ENCODE results near the gene ICE1. TPM values are rescaled to one million over a fixed set of nuclear protein-coding genes. Genes with fewer than 3 reads are reported as not detected.

Gene ICE1
- polyA plus RNA-seq, 1 donor (not counting 4 experiments of a cell fraction or from before 2014, with no cell fraction given): 18.4 TPM

GRCh38 chr5:5401095-5401494, 21.4 kb upstream of the ICE1 start:
- no peak overlapping the region for H3K27ac ChIP-seq (ENCODE audit: control insufficient read depth, insufficient read depth, low read length)
- no peaks in the 10 kb centered on the region for H3K9me1 ChIP-seq (ENCODE audit: control insufficient read depth, extremely low read depth, insufficient read depth, low read length)
- H3K27me3 ChIP-seq (ENCODE audit: control insufficient read depth, extremely low read depth, insufficient read depth, low read length): no peaks in the 10 kb centered on the region
- no peaks in the 10 kb centered on the region for H4K20me1 ChIP-seq (ENCODE audit: control insufficient read depth, extremely low read depth, insufficient read depth, low read length)
- no peak for TF ChIP-seq EZH2 (IDR thresholded peaks at IDR 0.05; ENCODE audit: low read length)
- no peak for TF ChIP-seq CTCF (optimal IDR thresholded peaks at IDR 0.05 in 1 of 3, IDR thresholded peaks at IDR 0.05 in 1 of 3, conservative IDR thresholded peaks at IDR 0.05 in 1 of 3; ENCODE audit: extremely low read depth in 1 of 3, insufficient read depth in 2 of 3, low read length in 3 of 3)
- no peaks in the 10 kb centered on the region for H3K9me3 ChIP-seq (ENCODE audit: control insufficient read depth, low read depth, low read length)
- no peak overlapping the region for H2AFZ ChIP-seq (ENCODE audit: control insufficient read depth, low read length)
- H3K4me3 ChIP-seq (ENCODE audit: control insufficient read depth in 2 of 3, extremely low read depth in 1 of 3, insufficient read depth in 2 of 3, low read depth in 1 of 3, low read length in 3 of 3): no peak overlapping the region
- FAIRE-seq (no peak), DNase-seq (ENCODE audit: low read depth, low spot score) (no peak)
- no peak overlapping the region for H3K4me2 ChIP-seq (ENCODE audit: control insufficient read depth, extremely low read depth, insufficient read depth, low read depth, low read length)
- no peaks in the 10 kb centered on the region for H3K36me3 ChIP-seq (ENCODE audit: control insufficient read depth in 2 of 2, extremely low read depth in 1 of 2, insufficient read depth in 2 of 2, low read length in 2 of 2)
- no peak overlapping the region for H3K9ac ChIP-seq (ENCODE audit: control insufficient read depth, extremely low read depth, insufficient read depth, low read length)
- dilution Hi-C loops (cut with MboI; ENCODE audit: extremely low pct_ligation_motif_present, low sequenced_read_pairs): no loop called here
- no peaks in the 10 kb centered on the region for H3K4me1 ChIP-seq (ENCODE audit: control insufficient read depth, extremely low read depth, insufficient read depth, low read length)
- H3K79me2 ChIP-seq (ENCODE audit: control insufficient read depth, insufficient read depth, low read length): no peaks in the 10 kb centered on the region

- Histone ChIP-seq H3K4me3 (ENCODE audit: control insufficient read depth in 2 of 3, extremely low read depth in 1 of 3, insufficient read depth in 2 of 3, low read depth in 1 of 3, low read length in 3 of 3) (no peak overlapping the region), H3K27me3 (ENCODE audit: control insufficient read depth, extremely low read depth, insufficient read depth, low read length) (no peaks in the 10 kb centered on the region), H2AFZ (ENCODE audit: control insufficient read depth, low read length) (no peak overlapping the region), H3K9me1 (ENCODE audit: control insufficient read depth, extremely low read depth, insufficient read depth, low read length) (no peaks in the 10 kb centered on the region), H3K9ac (ENCODE audit: control insufficient read depth, extremely low read depth, insufficient read depth, low read length) (no peak overlapping the region), H3K9me3 (ENCODE audit: control insufficient read depth, low read depth, low read length) (no peaks in the 10 kb centered on the region), H3K4me2 (ENCODE audit: control insufficient read depth, extremely low read depth, insufficient read depth, low read depth, low read length) (no peak overlapping the region), H4K20me1 (ENCODE audit: control insufficient read depth, extremely low read depth, insufficient read depth, low read length) (no peaks in the 10 kb centered on the region), H3K79me2 (ENCODE audit: control insufficient read depth, insufficient read depth, low read length) (no peaks in the 10 kb centered on the region), H3K4me1 (ENCODE audit: control insufficient read depth, extremely low read depth, insufficient read depth, low read length) (no peaks in the 10 kb centered on the region), H3K36me3 (ENCODE audit: control insufficient read depth in 2 of 2, extremely low read depth in 1 of 2, insufficient read depth in 2 of 2, low read length in 2 of 2) (no peaks in the 10 kb centered on the region), H3K27ac (ENCODE audit: control insufficient read depth, insufficient read depth, low read length) (no peak overlapping the region)
- dilution Hi-C loops (cut with MboI; ENCODE audit: extremely low pct_ligation_motif_present, low sequenced_read_pairs): no loop called here
- no peak for DNase-seq (ENCODE audit: low read depth, low spot score)
- TF ChIP-seq EZH2 (IDR thresholded peaks at IDR 0.05; ENCODE audit: low read length) (no peak), CTCF (optimal IDR thresholded peaks at IDR 0.05 in 1 of 3, IDR thresholded peaks at IDR 0.05 in 1 of 3, conservative IDR thresholded peaks at IDR 0.05 in 1 of 3; ENCODE audit: extremely low read depth in 1 of 3, insufficient read depth in 2 of 3, low read length in 3 of 3) (no peak)
- no peak for FAIRE-seq
These were observed 18.7 kb upstream of the ICE1 start for GRCh38 chr5:5403741-5404140.
